GM13977 (cell line): ENCODE data around the gene IL6R.
A peak's percentile ranks its signal among the peaks of the same experiment; 100 is the strongest.

Experiments
- DNase-seq: peaks from one replicate; pipeline ENCODE4 v3.0.0; 2012; ENCODE audit warnings: low spot score
- CTCF ChIP-seq: IDR thresholded peaks from 2 replicates; pipeline ENCODE4 v1.5.1; 2012; ENCODE audit warnings: mild to moderate bottlenecking, control low read depth; ENCODE audit not compliant: insufficient read depth; ENCODE audit errors: extremely low read depth, missing control alignments
- in situ Hi-C: fragments of 300-500 bp; cut with MboI; formaldehyde crosslinking; loops from one replicate; pipeline ENCODE4 v1.12.0; 2022; ENCODE audit warnings: low sequenced_read_pairs, low pct_unique_long_range_greater_than_20kb, mixed read lengths, inconsistent platforms; ENCODE audit not compliant: unreplicated experiment

IL6R gene

GRCh38 chr1:154406572-154406879 lies 1.4 kb downstream of the IL6R start:
- no peak for TF ChIP-seq CTCF
- DNase-seq, result no peak
- in situ Hi-C loops, result no loop called here

- no peak for TF ChIP-seq CTCF
- DNase-seq, result no peak
- in situ Hi-C loops, result no loop called here
These were observed 1.7 kb downstream of the IL6R start for GRCh38 chr1:154406886-154407197.

- no peak for TF ChIP-seq CTCF
- DNase-seq, result peak; percentile 57
- in situ Hi-C loops, result no loop called here
These were observed 2.3 kb downstream of the IL6R start for GRCh38 chr1:154407198-154408091.

GRCh38 chr1:154408174-154408777 lies 3.1 kb downstream of the IL6R start:
- in situ Hi-C loops, result no loop called here
- no peak for DNase-seq
- TF ChIP-seq CTCF, result no peak

GRCh38 chr1:154410185-154410827 lies 5.2 kb downstream of the IL6R start:
- no peak for DNase-seq
- TF ChIP-seq CTCF, result no peak
- in situ Hi-C loops, result no loop called here

- in situ Hi-C loops, result no loop called here
- TF ChIP-seq CTCF, result no peak
- DNase-seq, result no peak
These were observed 6.4 kb downstream of the IL6R start for GRCh38 chr1:154411525-154411924.
